Nephron progenitor cell (in vitro differentiated cells): ENCODE results near the gene PAGE2.
"Not testable (repeated sequence)": the region's sequence is repeated elsewhere in the genome, so short reads cannot be mapped to it uniquely, and the experiment has no call there.

Source experiments
- DNase-seq: peaks from one replicate; pipeline ENCODE4 v3.0.0; 2021
- H3K27ac Mint-ChIP-seq: 2 replicates; pipeline ENCODE4 v1.8.0; 2021; ENCODE audit warnings: mild to moderate bottlenecking, moderate library complexity, mixed read lengths
- H3K27me3 Mint-ChIP-seq: 2 replicates; pipeline ENCODE4 v1.8.0; 2021; ENCODE audit warnings: mild to moderate bottlenecking, low read depth, mixed read lengths; ENCODE audit not compliant: poor library complexity
- H3K36me3 Mint-ChIP-seq: 2 replicates; pipeline ENCODE4 v1.8.0; 2021; ENCODE audit warnings: low read depth, mixed read lengths
- H3K4me1 Mint-ChIP-seq: 2 replicates; pipeline ENCODE4 v1.8.0; 2021; ENCODE audit warnings: mixed read lengths
- H3K4me3 Mint-ChIP-seq: 2 replicates; pipeline ENCODE4 v1.8.0; 2021; ENCODE audit warnings: mild to moderate bottlenecking, moderate library complexity, mixed read lengths
- H3K9me3 Mint-ChIP-seq: 2 replicates; pipeline ENCODE4 v1.8.0; 2021; ENCODE audit warnings: mild to moderate bottlenecking, moderate library complexity, mixed read lengths
- TF ChIP-seq, protein P1 (sequence below): fragments of 200-600 bp; sonication (generic); IDR thresholded peaks from 2 replicates; pipeline ENCODE4 v1.5.0; 2021; ENCODE audit warnings: antibody characterized with exemption

PAGE2 gene, protein sequence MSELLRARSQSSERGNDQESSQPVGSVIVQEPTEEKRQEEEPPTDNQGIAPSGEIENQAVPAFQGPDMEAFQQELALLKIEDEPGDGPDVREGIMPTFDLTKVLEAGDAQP

GRCh38 chrX:55088795-55089489, at the start of gene PAGE2:
Gene PAGE2 (plus strand): TSS chrX:55089018. CDS start chrX:55090021, 1,003 bp downstream.
- TF ChIP-seq, protein P1, sequence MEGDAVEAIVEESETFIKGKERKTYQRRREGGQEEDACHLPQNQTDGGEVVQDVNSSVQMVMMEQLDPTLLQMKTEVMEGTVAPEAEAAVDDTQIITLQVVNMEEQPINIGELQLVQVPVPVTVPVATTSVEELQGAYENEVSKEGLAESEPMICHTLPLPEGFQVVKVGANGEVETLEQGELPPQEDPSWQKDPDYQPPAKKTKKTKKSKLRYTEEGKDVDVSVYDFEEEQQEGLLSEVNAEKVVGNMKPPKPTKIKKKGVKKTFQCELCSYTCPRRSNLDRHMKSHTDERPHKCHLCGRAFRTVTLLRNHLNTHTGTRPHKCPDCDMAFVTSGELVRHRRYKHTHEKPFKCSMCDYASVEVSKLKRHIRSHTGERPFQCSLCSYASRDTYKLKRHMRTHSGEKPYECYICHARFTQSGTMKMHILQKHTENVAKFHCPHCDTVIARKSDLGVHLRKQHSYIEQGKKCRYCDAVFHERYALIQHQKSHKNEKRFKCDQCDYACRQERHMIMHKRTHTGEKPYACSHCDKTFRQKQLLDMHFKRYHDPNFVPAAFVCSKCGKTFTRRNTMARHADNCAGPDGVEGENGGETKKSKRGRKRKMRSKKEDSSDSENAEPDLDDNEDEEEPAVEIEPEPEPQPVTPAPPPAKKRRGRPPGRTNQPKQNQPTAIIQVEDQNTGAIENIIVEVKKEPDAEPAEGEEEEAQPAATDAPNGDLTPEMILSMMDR = no peak
- no peak for DNase-seq
- Mint-ChIP-seq H3K9me3 (peaks cover 53% of the 10 kb centered on the region), H3K27me3 (no peaks in the 10 kb centered on the region), H3K36me3 (no peaks in the 10 kb centered on the region), H3K4me3 (no peak within 1 kb of the TSS), H3K27ac (no peak within 1 kb of the TSS), H3K4me1 (no peaks in the 10 kb centered on the region)

DNA sequence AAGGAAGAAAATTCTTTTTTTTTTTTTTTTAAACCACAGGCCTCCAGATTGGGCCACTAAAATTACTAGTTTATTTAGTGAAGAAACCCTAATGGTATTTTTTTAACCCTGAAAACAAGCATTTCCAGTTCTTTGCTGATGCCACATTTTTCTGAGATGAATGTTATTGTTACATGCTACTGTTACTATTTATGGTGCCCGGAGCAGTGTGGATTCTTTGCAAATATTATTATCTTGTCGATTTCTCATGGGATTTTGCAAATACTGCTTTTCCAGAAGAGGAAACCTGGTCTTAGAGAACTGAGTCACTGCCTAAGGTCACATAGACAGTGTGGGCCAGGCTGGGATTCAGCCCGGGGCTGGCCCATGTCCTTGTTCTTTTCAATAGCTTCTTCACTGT, 49.3 kb upstream of the PAGE2 start:
- DNase-seq = no peak
- TF ChIP-seq, protein P1 = no peak
- Mint-ChIP-seq H3K9me3 (peaks cover 37% of the 10 kb centered on the region), H3K36me3 (no peaks in the 10 kb centered on the region), H3K4me3 (no peak overlapping the region), H3K27ac (no peak overlapping the region), H3K27me3 (no peaks in the 10 kb centered on the region), H3K4me1 (no peaks in the 10 kb centered on the region)

GRCh38 chrX:55041514-55041913, 47.3 kb upstream of the PAGE2 start:
- TF ChIP-seq, protein P1 = no peak
- no peaks in the 10 kb centered on the region for H3K27me3 Mint-ChIP-seq
- no peak overlapping the region for H3K27ac Mint-ChIP-seq
- no peaks in the 10 kb centered on the region for H3K36me3 Mint-ChIP-seq
- no peak overlapping the region for H3K4me3 Mint-ChIP-seq
- no peaks in the 10 kb centered on the region for H3K4me1 Mint-ChIP-seq
- peaks cover 42% of the 10 kb centered on the region for H3K9me3 Mint-ChIP-seq
- DNase-seq = no peak

DNA sequence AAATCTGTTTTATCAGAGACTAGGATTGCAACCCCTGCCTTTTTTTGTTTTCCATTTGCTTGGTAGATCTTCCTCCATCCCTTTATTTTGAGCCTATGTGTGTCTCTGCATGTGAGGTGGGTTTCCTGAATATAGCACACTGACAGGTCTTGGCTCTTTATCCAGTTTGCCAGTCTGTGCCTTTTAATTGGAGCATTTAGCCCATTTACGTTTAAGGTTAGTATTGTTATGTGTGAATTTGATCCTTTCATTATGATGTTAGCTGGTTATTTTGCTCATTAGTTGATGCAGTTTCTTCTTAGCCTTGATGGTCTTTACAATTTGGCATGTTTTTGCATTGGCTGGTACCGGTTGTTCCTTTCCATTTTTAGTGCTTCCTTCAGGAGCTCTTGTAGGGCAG, 38.2 kb upstream of the PAGE2 start:
- peaks cover 73% of the 10 kb centered on the region for H3K9me3 Mint-ChIP-seq
- H3K4me3 Mint-ChIP-seq, H3K27ac Mint-ChIP-seq: not testable (repeated sequence)

GRCh38 chrX:55056820-55057674, 31.8 kb upstream of the PAGE2 start:
- DNase-seq = no peak
- peaks cover 7% of the 10 kb centered on the region for H3K27me3 Mint-ChIP-seq
- H3K4me1 Mint-ChIP-seq = peaks cover 11% of the 10 kb centered on the region
- H3K27ac Mint-ChIP-seq = no peak overlapping the region
- no peaks in the 10 kb centered on the region for H3K36me3 Mint-ChIP-seq
- peak overlapping the region; percentile 27 for H3K4me3 Mint-ChIP-seq
- TF ChIP-seq, protein P1 = no peak
- peaks cover 38% of the 10 kb centered on the region for H3K9me3 Mint-ChIP-seq

More for the DNA sequence above, 38.2 kb upstream of the PAGE2 start:
- DNase-seq, H3K36me3 Mint-ChIP-seq, H3K4me1 Mint-ChIP-seq, H3K27me3 Mint-ChIP-seq: not testable (repeated sequence)

- H3K4me1 Mint-ChIP-seq = peaks cover 11% of the 10 kb centered on the region
- TF ChIP-seq, protein P1 = peak; percentile 70
- peak; percentile 22 for DNase-seq
- peaks cover 36% of the 10 kb centered on the region for H3K9me3 Mint-ChIP-seq
- H3K4me3 Mint-ChIP-seq = peak overlapping the region; percentile 27
- H3K27ac Mint-ChIP-seq = no peak overlapping the region
- H3K36me3 Mint-ChIP-seq = no peaks in the 10 kb centered on the region
- peaks cover 7% of the 10 kb centered on the region for H3K27me3 Mint-ChIP-seq
These were observed 31.1 kb upstream of the PAGE2 start for GRCh38 chrX:55057675-55058249.

GRCh38 chrX:55067180-55067579, 21.6 kb upstream of the PAGE2 start:
- not testable (repeated sequence) for H3K27ac Mint-ChIP-seq, H3K27me3 Mint-ChIP-seq, DNase-seq, H3K4me3 Mint-ChIP-seq, H3K36me3 Mint-ChIP-seq, H3K4me1 Mint-ChIP-seq
- H3K9me3 Mint-ChIP-seq = peaks cover 88% of the 10 kb centered on the region
